Activated naive CD4-positive, alpha-beta T cell treated with anti-CD3 and anti-CD28 coated beads, Interleukin-2, amount 50 U/mL, for 24 hours (primary cell): ENCODE results near the gene SVIL.
"Not testable (repeated sequence)": the region's sequence is repeated elsewhere in the genome, so short reads cannot be mapped to it uniquely, and the experiment has no call there.

Experiments used
- H3K27ac Mint-ChIP-seq: one replicate; pipeline ENCODE4 v1.8.0; 2021; ENCODE audit warnings: mild to moderate bottlenecking, mixed read lengths
- H3K27me3 Mint-ChIP-seq: one replicate; pipeline ENCODE4 v1.8.0; 2021; ENCODE audit warnings: mixed read lengths
- H3K36me3 Mint-ChIP-seq: one replicate; pipeline ENCODE4 v1.8.0; 2021; ENCODE audit warnings: mixed read lengths
- H3K4me1 Mint-ChIP-seq: one replicate; pipeline ENCODE4 v1.8.0; 2021; ENCODE audit warnings: mixed read lengths
- H3K4me3 Mint-ChIP-seq: one replicate; pipeline ENCODE4 v1.8.0; 2021; ENCODE audit warnings: mild to moderate bottlenecking, mixed read lengths
- H3K9me3 Mint-ChIP-seq: one replicate; pipeline ENCODE4 v1.8.0; 2021; ENCODE audit warnings: mixed read lengths

SVIL gene

DNA sequence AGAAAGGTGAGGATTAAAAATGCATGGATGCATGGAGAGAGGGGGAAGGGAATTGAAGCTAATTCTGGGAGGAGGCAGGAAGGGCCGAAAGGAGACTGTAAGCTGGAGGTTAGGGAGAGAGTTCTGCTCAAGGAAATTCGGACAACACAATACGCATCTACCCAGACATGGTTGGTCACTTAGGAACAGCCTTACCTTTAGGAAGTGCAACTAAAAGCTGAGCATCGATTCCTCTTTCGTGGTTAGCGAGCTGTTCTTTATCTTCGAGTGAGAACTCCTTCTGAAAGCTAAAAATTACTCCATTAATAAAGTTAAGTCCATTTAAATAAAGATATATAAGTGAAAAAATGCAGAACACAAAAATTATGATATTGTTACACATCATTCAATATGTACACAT lies 71.8 kb downstream of the SVIL start:
- not testable (repeated sequence) for H3K9me3 Mint-ChIP-seq, H3K4me1 Mint-ChIP-seq, H3K4me3 Mint-ChIP-seq, H3K27ac Mint-ChIP-seq, H3K27me3 Mint-ChIP-seq
- H3K36me3 Mint-ChIP-seq: peaks cover 11% of the 10 kb centered on the region

DNA sequence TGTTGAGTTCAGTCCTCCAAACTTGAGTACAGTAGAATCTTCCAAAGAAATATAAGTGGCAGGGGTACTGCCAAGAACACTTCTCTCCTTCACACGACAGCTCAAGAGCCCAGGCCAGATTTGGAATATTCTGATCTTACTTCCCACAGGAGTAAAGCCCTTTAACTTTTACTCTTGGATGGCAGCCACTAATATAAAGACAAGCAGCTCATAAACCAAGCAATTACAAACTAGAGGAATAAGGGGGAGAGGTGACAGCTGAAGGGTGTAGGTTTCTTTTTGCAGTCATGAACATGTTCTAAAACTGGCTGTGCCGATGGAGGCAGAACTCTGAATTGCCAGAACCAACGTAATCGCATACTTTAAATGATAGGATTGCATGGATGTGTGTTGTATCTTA lies 74.8 kb downstream of the SVIL start:
- Mint-ChIP-seq H3K4me3 (no peak overlapping the region), H3K9me3 (no peaks in the 10 kb centered on the region), H3K27me3 (no peaks in the 10 kb centered on the region), H3K36me3 (peaks cover 11% of the 10 kb centered on the region), H3K27ac (no peak overlapping the region), H3K4me1 (no peaks in the 10 kb centered on the region)

DNA sequence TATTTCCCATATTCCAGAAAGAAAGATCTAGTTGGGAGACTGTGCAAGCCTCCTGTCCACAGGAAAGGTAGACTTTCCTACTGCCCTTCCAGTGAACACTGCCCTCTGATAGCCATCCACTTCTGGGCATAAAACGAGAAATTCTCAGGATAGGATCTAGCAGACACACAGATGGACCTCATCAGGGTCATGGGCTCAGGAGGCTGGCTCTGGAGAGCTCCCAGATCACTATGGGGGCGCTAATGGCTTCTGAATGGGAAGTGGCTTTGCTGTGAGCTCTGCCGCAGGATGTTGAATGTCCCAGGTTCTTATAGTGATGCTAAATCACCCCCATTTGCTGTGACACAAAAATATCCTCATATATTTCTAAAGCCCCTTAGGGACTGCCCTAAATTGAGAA lies 77.1 kb downstream of the SVIL start:
- Mint-ChIP-seq H3K36me3 (peaks cover 10% of the 10 kb centered on the region), H3K27ac (no peak overlapping the region), H3K27me3 (no peaks in the 10 kb centered on the region), H3K9me3 (no peaks in the 10 kb centered on the region), H3K4me3 (no peak overlapping the region), H3K4me1 (no peaks in the 10 kb centered on the region)

DNA sequence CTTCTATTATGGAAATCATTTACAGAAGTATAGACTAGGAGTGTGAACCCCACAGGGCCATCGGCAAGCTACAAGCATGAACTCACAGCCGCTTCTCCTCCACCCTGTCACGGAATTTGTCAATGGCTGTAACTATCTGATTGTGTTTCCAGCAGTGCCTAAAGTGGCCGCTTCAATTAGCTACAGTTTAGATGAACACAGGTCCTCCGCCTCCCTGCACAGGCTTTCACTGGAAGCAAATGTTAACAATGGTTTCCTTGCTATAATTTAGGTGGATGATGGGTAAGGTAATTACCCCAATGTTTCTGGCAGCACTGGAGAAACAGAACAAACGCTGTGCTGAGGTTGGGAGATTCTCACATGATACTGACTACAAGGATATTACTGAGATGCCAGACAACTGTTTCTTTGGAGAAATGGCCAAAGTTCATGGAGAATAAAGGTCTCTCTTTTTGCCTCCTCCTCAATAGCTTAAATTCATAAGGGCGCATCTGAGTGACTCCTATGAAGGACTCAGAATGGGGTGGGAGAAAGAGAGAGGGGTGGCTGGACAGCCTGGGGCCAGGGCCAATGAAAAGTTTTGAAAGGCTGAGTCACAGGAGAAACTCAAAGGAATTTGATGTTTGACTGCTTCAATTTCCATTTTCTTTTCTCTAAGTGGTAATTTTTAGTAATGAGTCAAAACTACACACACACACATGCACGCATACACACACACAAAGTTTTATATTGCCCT lies 78.9 kb downstream of the SVIL start:
- Mint-ChIP-seq H3K4me3 (no peak overlapping the region), H3K9me3 (no peaks in the 10 kb centered on the region), H3K36me3 (peaks cover 11% of the 10 kb centered on the region), H3K4me1 (no peaks in the 10 kb centered on the region), H3K27ac (no peak overlapping the region), H3K27me3 (no peaks in the 10 kb centered on the region)

DNA sequence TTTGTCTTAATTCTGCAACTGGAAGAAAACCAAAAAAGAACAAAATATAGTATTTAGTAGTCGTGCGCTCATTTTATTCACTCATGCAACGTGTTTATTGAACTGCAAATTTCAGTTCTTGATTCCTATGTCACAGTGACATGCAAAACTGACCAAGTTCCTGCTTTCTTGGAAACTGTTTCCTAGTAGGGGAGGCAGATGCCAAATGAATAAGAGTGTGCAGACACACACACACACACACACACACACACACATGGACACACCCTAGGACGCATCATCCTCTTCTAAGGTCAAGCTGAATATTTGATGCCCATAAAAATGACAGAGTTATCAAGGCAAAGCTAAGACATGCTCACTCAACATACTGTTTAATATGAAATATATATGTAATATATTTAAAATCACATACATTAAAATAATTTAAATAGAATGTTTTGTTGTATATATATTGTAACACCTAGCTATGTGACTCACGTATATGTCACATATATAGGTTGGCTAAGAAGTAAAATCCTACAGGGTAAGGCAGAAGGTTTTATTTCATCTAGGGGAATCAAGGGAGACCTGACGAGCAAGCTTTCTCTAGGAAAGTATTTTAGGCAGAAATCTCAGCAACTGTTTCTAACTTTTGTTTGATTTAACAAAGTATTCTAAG lies 79.6 kb downstream of the SVIL start:
- Mint-ChIP-seq H3K27ac (no peak overlapping the region), H3K27me3 (no peaks in the 10 kb centered on the region), H3K36me3 (peaks cover 18% of the 10 kb centered on the region), H3K4me3 (no peak overlapping the region), H3K9me3 (no peaks in the 10 kb centered on the region), H3K4me1 (no peaks in the 10 kb centered on the region)

DNA sequence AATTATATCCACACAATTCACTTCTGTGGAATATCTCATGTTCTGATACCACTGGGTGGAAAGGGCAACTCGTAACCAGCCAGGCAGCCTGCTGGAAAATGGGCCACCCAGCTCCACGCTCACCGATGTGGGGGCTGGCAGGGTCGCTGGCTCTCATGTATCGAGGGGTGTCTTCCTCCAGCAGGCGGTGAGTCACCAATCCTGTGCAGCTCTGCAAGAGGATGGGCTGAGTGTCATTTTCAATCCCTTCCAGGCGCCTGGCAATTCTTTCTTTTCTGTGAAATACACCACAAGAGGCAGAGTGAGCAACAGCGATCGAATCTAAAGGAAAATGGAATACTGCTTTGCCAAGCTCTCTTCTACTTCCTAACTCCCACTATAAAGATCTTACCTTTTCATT lies 80.1 kb downstream of the SVIL start:
- H3K4me3 Mint-ChIP-seq: no peak overlapping the region
- H3K27ac Mint-ChIP-seq: no peak overlapping the region
- H3K36me3 Mint-ChIP-seq: peaks cover 21% of the 10 kb centered on the region
- H3K27me3 Mint-ChIP-seq: no peaks in the 10 kb centered on the region
- no peaks in the 10 kb centered on the region for H3K9me3 Mint-ChIP-seq
- no peaks in the 10 kb centered on the region for H3K4me1 Mint-ChIP-seq

DNA sequence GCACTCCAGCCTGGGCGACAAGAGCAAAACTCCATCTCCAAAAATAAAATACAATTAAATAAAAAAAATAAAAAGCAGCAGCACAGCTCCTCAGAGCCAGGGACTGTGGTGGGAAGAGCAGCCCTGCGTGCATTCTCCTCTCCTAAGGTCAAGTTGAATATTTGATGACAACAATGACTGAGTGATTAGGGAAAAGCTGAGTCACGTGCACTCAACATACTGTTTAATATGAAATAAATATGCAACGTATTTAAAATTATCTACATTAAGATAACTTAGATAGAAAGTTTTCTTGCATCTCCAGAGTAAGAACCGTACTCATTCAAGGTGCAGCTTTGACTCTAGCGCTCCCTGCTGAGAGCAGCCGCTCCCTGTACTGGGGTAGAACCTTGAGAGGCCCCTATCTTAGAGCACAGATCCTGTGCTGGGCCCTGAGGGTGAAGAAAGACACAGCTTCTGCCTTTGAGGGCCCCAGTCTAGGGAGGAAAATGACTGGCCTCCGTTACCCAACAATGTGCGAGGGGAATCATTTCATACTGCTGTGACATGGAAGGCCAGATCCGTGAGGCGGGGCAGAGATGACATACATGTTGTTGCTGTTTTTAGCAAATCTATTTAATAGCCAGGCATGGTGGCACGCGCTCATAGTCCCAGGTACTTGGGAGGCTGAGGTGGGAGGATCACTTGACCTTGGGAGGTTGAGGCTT lies 81.1 kb downstream of the SVIL start:
- H3K9me3 Mint-ChIP-seq: no peaks in the 10 kb centered on the region
- H3K27me3 Mint-ChIP-seq: no peaks in the 10 kb centered on the region
- H3K36me3 Mint-ChIP-seq: peaks cover 22% of the 10 kb centered on the region
- H3K27ac Mint-ChIP-seq: peak overlapping the region; percentile 55
- H3K4me1 Mint-ChIP-seq: peaks cover 1% of the 10 kb centered on the region
- no peak overlapping the region for H3K4me3 Mint-ChIP-seq

DNA sequence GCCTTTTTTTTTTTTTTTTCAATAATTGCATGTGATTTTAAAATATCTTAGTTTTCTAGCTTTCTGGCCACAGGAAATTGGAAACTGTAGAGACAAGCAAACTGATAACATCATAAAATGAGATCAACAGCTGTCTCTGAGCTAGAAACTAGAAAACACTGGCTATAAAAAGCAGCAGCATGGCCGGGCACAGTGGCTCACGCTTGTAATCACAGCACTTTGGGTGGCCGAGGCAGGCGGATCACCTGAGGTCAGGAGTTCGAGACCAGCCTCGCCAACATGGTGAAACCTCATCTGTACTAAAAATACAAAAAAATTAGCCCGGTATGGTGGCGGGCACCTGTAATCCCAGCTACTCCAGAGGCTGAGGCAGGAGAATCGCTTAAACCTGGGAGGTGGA lies 81.7 kb downstream of the SVIL start:
- not testable (repeated sequence) for H3K4me3 Mint-ChIP-seq, H3K27me3 Mint-ChIP-seq, H3K9me3 Mint-ChIP-seq, H3K27ac Mint-ChIP-seq, H3K4me1 Mint-ChIP-seq
- H3K36me3 Mint-ChIP-seq: peaks cover 25% of the 10 kb centered on the region

DNA sequence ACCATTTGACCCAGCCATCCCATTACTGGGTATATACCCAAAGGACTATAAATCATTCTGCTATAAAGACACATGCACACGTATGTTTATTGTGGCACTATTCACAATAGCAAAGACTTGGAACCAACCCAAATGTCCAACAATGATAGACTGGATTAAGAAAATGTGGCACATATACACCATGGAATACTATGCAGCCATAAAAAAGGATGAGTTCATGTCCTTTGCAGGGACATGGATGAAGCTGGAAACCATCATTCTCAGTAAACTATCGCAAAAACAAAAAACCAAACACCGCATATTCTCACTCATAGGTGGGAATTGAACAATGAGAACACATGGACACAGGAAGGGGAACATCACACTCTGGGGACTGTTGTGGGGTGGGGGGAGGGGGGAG lies 85.3 kb downstream of the SVIL start:
- H3K27ac Mint-ChIP-seq: not testable (repeated sequence)

DNA sequence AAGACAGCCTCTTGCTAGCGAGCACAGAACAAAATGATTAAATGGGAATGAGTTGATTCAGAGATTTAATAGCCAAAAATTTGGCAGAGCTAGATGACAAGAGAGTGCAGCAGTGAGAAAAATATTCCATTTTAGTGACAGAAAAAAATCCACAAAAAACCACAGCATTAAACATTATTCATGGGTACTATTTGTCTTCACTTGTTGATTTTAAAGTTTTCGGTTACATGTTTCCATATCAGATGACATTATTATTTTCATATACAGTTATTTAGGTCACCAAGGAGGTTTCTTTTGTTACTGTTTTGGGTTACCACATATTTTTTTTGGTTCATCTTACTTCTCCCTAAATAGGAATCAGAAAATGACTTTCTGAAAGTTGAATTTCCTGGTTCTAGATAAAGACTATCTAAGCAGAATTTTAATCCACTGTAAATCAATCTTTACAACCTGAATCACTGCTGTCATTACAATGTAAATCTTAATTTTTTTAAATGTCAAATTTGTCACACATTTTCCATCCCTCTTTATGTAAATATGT lies 87.9 kb downstream of the SVIL start:
- Mint-ChIP-seq H3K9me3 (no peaks in the 10 kb centered on the region), H3K4me1 (peaks cover 24% of the 10 kb centered on the region), H3K27me3 (no peaks in the 10 kb centered on the region), H3K27ac (peak overlapping the region; percentile 51), H3K4me3 (no peak overlapping the region), H3K36me3 (peaks cover 22% of the 10 kb centered on the region)

More for the DNA sequence above, 85.3 kb downstream of the SVIL start:
- peaks cover 22% of the 10 kb centered on the region for H3K4me1 Mint-ChIP-seq
- H3K4me3 Mint-ChIP-seq, H3K9me3 Mint-ChIP-seq, H3K27me3 Mint-ChIP-seq: not testable (repeated sequence)
- peaks cover 21% of the 10 kb centered on the region for H3K36me3 Mint-ChIP-seq

DNA sequence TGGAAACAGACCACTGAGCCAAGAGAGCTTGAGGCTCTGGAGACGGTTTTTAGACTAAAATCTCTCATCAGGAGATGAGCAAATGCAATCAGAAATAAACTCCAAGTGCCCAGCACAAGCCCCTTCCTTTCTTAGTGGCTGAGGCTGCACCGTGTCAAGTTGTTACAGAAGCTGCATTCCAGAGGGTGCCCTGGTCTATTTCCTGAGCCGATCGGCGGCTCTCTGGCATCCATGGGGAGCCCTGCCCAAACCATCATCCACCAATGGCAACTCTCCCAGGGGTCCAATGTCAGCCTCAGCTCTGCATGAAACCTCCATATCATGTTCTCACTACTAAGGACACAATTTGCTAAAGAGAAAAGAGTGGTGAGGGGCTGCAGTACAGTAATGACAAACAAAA lies 89.6 kb downstream of the SVIL start:
- H3K27me3 Mint-ChIP-seq: no peaks in the 10 kb centered on the region
- no peak overlapping the region for H3K27ac Mint-ChIP-seq
- no peak overlapping the region for H3K4me3 Mint-ChIP-seq
- H3K4me1 Mint-ChIP-seq: peaks cover 24% of the 10 kb centered on the region
- no peaks in the 10 kb centered on the region for H3K9me3 Mint-ChIP-seq
- H3K36me3 Mint-ChIP-seq: peaks cover 12% of the 10 kb centered on the region

DNA sequence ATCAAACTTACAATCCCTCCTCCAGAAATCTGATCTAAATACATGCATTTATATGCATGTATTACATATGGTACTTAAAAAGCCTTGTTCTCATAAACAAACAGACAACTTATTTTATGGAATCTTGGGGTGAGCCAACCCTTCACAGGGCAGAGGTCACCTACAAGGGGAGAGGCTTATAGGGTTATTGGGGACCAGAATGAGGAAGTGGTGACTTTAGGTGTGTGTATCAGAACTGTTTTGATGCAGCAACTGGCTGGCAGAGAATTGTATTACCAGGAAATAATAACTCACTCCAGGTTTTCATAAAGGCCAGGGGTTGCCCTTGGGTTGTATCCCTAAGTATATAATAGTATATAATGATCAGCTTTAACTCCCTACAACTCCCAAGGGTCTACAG lies 91.1 kb downstream of the SVIL start:
- Mint-ChIP-seq H3K27ac (no peak overlapping the region), H3K27me3 (no peaks in the 10 kb centered on the region), H3K9me3 (no peaks in the 10 kb centered on the region), H3K4me3 (no peak overlapping the region), H3K4me1 (peaks cover 28% of the 10 kb centered on the region), H3K36me3 (peaks cover 16% of the 10 kb centered on the region)

DNA sequence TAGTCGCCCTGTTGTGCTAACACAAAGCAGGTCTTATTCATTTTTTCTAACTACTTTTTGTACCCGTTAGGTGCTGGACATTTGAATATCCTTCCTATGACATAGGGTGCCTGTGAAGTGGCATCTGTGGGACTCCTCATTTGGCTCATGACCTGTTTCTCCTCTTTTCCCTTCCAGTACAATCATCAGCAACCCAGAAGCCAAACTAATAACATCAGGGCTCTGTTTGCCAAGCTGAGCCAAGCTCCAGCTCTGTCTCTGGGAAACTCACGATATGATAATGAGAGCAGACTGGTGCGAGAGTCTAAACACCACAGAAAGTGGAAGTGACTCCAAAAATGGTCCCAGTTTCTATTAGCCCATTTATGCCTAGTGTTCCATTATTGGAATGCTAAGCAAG lies 92.0 kb downstream of the SVIL start:
- Mint-ChIP-seq H3K9me3 (no peaks in the 10 kb centered on the region), H3K36me3 (peaks cover 16% of the 10 kb centered on the region), H3K4me3 (no peak overlapping the region), H3K27ac (no peak overlapping the region), H3K27me3 (no peaks in the 10 kb centered on the region), H3K4me1 (peaks cover 18% of the 10 kb centered on the region)

DNA sequence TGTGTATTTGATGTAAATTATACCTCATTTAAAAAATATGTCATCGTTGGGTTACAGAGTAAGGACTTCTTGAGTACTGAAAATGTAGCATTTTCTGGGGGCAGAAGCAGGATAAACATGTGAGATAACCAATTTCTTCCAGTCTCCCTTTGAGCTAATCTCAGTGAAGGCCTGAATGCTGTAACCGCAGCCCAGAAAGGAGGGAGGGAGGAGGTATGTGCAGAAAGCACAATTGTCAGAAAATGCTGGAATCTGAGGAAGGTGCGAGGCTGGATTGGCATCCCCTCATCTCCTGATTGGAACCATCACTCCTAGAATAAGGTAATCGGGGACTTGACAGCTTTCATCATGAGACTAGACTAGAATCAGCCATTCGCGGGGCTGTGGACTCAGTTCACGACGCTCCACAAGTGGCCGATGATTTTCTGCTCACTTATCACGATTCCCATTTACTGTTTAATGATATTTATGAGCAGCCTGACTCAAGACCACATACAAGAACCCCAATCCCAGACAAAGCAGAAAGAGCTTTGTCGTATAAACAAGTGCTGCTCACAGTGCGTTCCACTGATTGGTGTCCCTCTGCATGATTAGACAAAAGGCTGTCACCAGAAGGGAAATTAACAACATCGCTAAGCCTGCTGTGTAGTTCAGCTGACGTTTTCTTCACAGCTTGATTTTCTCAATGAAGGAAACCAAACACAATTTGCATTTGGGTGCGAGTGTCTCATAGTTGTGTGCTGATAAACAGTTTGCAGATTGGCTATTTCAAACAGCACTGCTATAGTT lies 93.2 kb downstream of the SVIL start:
- H3K27ac Mint-ChIP-seq: no peak overlapping the region
- no peaks in the 10 kb centered on the region for H3K27me3 Mint-ChIP-seq
- peaks cover 16% of the 10 kb centered on the region for H3K36me3 Mint-ChIP-seq
- H3K4me3 Mint-ChIP-seq: no peak overlapping the region
- no peaks in the 10 kb centered on the region for H3K9me3 Mint-ChIP-seq
- peaks cover 9% of the 10 kb centered on the region for H3K4me1 Mint-ChIP-seq

DNA sequence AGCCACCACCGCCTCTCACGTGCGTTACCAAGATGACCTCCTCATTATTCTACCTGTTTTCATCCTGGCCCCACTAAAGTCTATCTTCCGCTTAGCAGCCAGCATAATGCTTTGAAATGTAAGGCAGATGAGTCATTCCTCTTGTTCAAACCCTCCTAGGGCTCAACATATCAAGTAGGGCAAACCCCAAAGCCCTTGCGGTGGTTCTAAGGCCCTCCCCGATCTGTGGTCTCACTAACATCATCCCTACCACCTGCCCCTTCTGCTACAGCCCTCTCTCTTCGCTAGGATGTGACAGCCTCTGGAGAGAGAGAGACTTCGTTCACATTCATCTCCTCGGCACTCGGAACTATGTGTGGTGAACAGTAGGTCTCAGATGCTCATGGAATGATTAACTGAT lies 94.8 kb downstream of the SVIL start:
- no peak overlapping the region for H3K27ac Mint-ChIP-seq
- peaks cover 15% of the 10 kb centered on the region for H3K4me1 Mint-ChIP-seq
- peaks cover 16% of the 10 kb centered on the region for H3K36me3 Mint-ChIP-seq
- no peaks in the 10 kb centered on the region for H3K27me3 Mint-ChIP-seq
- no peaks in the 10 kb centered on the region for H3K9me3 Mint-ChIP-seq
- no peak overlapping the region for H3K4me3 Mint-ChIP-seq
